GM23248 (cell line): ENCODE data around the gene HIVEP3.

Experiments used
- EZH2 ChIP-seq: fragments of 200-600 bp; sonication (generic); IDR thresholded peaks from 2 replicates; pipeline ENCODE4 v1.6.1; 2018; ENCODE audit warnings: antibody characterized with exemption, mild to moderate bottlenecking; ENCODE audit not compliant: insufficient read depth, poor library complexity, severe bottlenecking
- EZH2phosphoT487 ChIP-seq: fragments of 200-600 bp; sonication (generic); IDR thresholded peaks from 2 replicates; pipeline ENCODE4 v1.6.1; 2018; ENCODE audit warnings: antibody characterized with exemption, moderate library complexity, mild to moderate bottlenecking, low read depth; ENCODE audit not compliant: insufficient read depth

DNA sequence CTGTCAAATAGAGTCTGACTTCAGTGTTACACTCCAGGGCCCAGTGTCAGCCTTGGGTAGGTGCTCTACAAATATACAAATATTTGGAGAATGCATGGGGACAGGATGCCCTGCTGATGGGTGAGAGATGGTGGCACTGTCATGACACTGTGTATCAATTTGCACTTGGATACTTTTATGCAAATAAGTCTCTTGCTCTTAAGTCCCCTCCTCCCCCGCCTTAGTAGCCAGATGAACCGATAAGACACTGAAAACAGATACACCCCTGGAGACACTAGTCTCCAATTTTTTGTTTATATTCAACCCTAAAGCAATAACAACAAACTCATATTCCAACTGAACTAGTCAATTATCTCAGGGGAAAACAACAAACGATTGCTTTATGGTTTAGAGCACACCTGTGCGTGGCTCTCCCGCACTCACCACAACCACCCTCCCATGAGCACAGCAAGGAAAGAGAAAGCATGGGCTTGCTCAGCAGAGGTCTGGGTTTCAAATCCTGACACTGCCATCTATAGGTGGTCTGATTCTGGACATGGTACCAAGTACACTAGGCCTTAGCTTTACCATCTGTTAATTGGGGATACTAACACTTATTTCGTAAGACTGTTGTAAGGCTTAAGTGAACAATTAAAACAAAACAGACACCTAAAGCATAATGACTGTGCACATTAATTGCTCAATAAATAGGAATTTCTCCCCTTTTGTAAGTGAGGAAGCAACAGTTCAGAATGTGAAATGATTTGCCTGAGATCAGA lies 50.3 kb downstream of the HIVEP3 start:
- no peak for TF ChIP-seq EZH2
- no peak for TF ChIP-seq EZH2phosphoT487
